ENCODE results near the gene GIT1. TPM values are rescaled to one million over a fixed set of nuclear protein-coding genes. Genes with fewer than 3 reads are reported as not detected.
A peak's percentile ranks its signal among the peaks of the same experiment; 100 is the strongest.

Gene GIT1
- total RNA-seq, 1 experiment from 2014 or later: 24.2 TPM

DNA sequence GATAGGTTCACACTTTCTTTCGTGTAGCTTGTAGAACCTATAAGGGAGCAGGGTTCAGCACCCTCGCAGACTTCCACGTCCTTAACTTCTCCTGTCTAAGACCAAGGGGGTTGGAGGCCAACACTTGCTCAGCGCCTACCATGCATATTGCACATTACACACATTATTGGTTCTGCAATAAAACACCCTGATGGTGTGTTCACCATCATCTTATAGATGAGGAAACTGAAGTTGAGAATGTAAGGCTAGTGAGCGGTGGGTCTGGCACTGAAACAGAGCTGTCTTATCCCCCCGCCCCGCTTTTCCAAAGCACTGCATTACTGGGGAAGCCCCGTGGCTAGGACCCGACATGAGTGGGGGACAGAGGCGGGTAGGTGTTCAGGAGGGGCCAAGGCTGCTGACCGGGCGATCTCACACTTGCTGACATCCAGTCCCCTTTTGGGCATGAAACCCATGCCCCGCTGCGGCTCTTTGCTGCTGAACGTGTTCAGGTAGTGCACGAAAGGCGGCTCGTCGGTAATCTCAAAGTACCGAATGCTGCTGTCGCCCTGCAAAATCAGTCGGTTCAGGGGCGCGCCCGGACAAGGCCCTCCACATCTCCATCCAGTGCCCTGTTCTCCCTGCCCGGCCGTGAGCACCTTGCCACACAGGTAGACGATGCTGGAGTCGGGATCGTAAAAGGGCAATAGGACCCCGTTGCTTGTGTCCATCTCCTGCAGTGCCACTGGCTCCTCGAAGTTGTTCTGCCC lies 27.0 kb upstream of the GIT1 start:
- no peaks in the 10 kb centered on the region for H3K9me2 ChIP-seq (replicated peaks; ENCODE audit: low read length)
- intact Hi-C loops (cut with micrococcal nuclease): no loop called here
- ChIA-PET CTCF (interaction anchor here (0.5 to 2.3 kb wide), 10 partner anchors 21 to 829 kb away, joined by 3 to 26 read pairs (median 4); partner anchors contain the start of genes ANKRD13B and SSH2), POLR2A (ENCODE audit: unreplicated experiment) (interaction anchor here (0.6 kb wide), 1 partner anchor 204 kb away, joined by 3 read pairs; no protein-coding TSS in a partner anchor)
- H3K27me3 ChIP-seq (ENCODE audit: low read length): no peaks in the 10 kb centered on the region
- ATAC-seq (no peak), DNase-seq (no peak)
- H2AFZ ChIP-seq (ENCODE audit: low read length): peak overlapping the region; percentile 87; the same call in 1 of the 2 replicates
- no peaks in the 10 kb centered on the region for H3K79me2 ChIP-seq (ENCODE audit: low read length)
- no peaks in the 10 kb centered on the region for H3K36me3 ChIP-seq (ENCODE audit: low read depth, low read length)
- H3K4me3 ChIP-seq (ENCODE audit: low read length): peak overlapping the region; percentile 65
- BruUV-seq (replicated peaks): no TSS peak
- H3K4me1 ChIP-seq (ENCODE audit: insufficient read depth, low read length): peaks cover 25% of the 10 kb centered on the region
- H3K4me2 ChIP-seq (ENCODE audit: low read length): peak overlapping the region; percentile 86
- H3F3A ChIP-seq (ENCODE audit: low read length, unreplicated experiment): no peaks in the 10 kb centered on the region
- H3K27ac ChIP-seq (ENCODE audit: low read length): no peak overlapping the region
- H3K9me3 ChIP-seq (ENCODE audit: low read length): no peaks in the 10 kb centered on the region
- H4K20me1 ChIP-seq (ENCODE audit: low read length): no peaks in the 10 kb centered on the region
- TF ChIP-seq, protein P1, sequence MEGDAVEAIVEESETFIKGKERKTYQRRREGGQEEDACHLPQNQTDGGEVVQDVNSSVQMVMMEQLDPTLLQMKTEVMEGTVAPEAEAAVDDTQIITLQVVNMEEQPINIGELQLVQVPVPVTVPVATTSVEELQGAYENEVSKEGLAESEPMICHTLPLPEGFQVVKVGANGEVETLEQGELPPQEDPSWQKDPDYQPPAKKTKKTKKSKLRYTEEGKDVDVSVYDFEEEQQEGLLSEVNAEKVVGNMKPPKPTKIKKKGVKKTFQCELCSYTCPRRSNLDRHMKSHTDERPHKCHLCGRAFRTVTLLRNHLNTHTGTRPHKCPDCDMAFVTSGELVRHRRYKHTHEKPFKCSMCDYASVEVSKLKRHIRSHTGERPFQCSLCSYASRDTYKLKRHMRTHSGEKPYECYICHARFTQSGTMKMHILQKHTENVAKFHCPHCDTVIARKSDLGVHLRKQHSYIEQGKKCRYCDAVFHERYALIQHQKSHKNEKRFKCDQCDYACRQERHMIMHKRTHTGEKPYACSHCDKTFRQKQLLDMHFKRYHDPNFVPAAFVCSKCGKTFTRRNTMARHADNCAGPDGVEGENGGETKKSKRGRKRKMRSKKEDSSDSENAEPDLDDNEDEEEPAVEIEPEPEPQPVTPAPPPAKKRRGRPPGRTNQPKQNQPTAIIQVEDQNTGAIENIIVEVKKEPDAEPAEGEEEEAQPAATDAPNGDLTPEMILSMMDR (conservative IDR thresholded peaks at IDR 0.05; ENCODE audit: low read depth, low read length): no peak
- no peak for TF ChIP-seq EZH2 (IDR thresholded peaks at IDR 0.05; ENCODE audit: low read length, unreplicated experiment)
- no peak for TF ChIP-seq EZH2phosphoT487 (IDR thresholded peaks at IDR 0.05; ENCODE audit: borderline replicate concordance, low read length)
- no peak overlapping the region for H3K9ac ChIP-seq (ENCODE audit: low read length)

DNA sequence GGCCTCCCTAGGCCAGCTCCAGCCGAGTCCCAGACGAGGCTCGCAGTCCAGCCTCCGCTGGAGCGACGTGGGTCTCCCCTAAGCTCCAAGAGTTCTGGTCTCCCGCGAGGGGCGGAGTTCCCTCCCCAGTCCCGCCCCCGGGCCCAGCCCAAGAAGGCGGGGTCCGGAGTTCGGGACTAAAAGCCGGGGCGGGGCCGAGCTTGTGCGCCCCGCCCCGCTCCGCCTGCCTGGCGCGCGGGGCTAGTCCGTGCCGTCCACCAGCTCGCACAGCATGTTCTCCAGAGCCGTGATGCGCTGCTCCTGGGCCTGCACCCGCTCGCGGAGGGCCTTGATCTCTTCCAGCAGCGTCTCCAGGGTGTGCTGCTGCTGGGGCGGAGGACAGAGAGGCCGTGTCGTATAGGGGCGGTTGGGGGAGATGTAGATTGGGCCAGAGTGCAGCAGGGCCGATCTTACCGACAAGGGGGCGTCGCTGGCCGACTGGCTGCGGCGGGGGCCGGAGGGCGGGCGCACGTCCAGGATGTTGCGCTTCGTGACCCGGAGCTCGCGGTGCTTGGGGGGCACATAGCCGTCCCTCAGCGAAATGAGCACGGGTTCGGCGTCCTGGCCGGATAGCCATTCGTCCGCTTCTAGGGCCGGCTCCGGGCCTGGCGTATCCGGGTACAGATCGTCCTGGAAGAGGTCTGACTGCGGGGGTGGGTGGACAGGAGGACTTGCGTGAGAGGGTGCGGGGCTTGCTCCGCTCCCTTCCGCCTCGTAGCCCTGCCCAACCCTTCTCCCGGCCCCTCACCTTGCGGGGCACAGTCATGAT lies 26.2 kb upstream of the GIT1 start:
- CTCF ChIA-PET: interaction anchor here (0.7 kb wide), 1 partner anchor 24 kb away, joined by 3 read pairs; no protein-coding TSS in a partner anchor
- H4K20me1 ChIP-seq (ENCODE audit: low read length): no peaks in the 10 kb centered on the region
- no TSS peak for BruUV-seq (replicated peaks)
- no peaks in the 10 kb centered on the region for H3K9me3 ChIP-seq (ENCODE audit: low read length)
- no peaks in the 10 kb centered on the region for H3K9me2 ChIP-seq (replicated peaks; ENCODE audit: low read length)
- H3K36me3 ChIP-seq (ENCODE audit: low read depth, low read length): no peaks in the 10 kb centered on the region
- H3K27ac ChIP-seq (ENCODE audit: low read length): no peak overlapping the region
- DNase-seq: peak; percentile 76
- no peaks in the 10 kb centered on the region for H3K79me2 ChIP-seq (ENCODE audit: low read length)
- no peaks in the 10 kb centered on the region for H3K27me3 ChIP-seq (ENCODE audit: low read length)
- H3K4me3 ChIP-seq (ENCODE audit: low read length): peak overlapping the region; percentile 65
- peak overlapping the region; percentile 87 for H2AFZ ChIP-seq (ENCODE audit: low read length)
- no peaks in the 10 kb centered on the region for H3F3A ChIP-seq (ENCODE audit: low read length, unreplicated experiment)
- peak; percentile 61 for ATAC-seq
- no peak overlapping the region for H3K9ac ChIP-seq (ENCODE audit: low read length)
- intact Hi-C loops (cut with micrococcal nuclease): no loop called here
- H3K4me1 ChIP-seq (ENCODE audit: insufficient read depth, low read length): peaks cover 25% of the 10 kb centered on the region
- POLR2A ChIA-PET (ENCODE audit: unreplicated experiment): no interaction called here
- peak overlapping the region; percentile 86 for H3K4me2 ChIP-seq (ENCODE audit: low read length)
- TF ChIP-seq EZH2phosphoT487 (IDR thresholded peaks at IDR 0.05; ENCODE audit: borderline replicate concordance, low read length) (no peak), EZH2 (IDR thresholded peaks at IDR 0.05; ENCODE audit: low read length, unreplicated experiment) (no peak)
- TF ChIP-seq, protein P1 (conservative IDR thresholded peaks at IDR 0.05; ENCODE audit: low read depth, low read length): no peak
